ENCODE results near the gene RABEP1. TPM values are rescaled to one million over a fixed set of nuclear protein-coding genes. Genes with fewer than 3 reads are reported as not detected.

RABEP1 gene
- total RNA-seq, 1 experiment from 2014 or later = 53.0 TPM

- no peaks in the 10 kb centered on the region for H3K9me3 ChIP-seq (ENCODE audit: insufficient read depth, low read depth)
- H3K4me2 ChIP-seq = no peak overlapping the region
- no peaks in the 10 kb centered on the region for H3K79me2 ChIP-seq (ENCODE audit: low read depth)
- peaks cover 44% of the 10 kb centered on the region for H3F3A ChIP-seq (ENCODE audit: insufficient read depth, low read depth)
- DNase-seq = no peak
- peaks cover 13% of the 10 kb centered on the region for H4K20me1 ChIP-seq (ENCODE audit: insufficient read depth)
- TF ChIP-seq CTCF (conservative IDR thresholded peaks at IDR 0.05) (no peak), EZH2 (IDR thresholded peaks at IDR 0.05; ENCODE audit: low read depth) (no peak)
- H3K4me3 ChIP-seq = no peak overlapping the region
- BruUV-seq (replicated peaks) = no TSS peak
- peaks cover 44% of the 10 kb centered on the region for H3K36me3 ChIP-seq (ENCODE audit: low read depth)
- ChIA-PET POLR2A (ENCODE audit: unreplicated experiment) (interaction anchor here (0.6 kb wide), 1 partner anchor 58 kb away, joined by 8 read pairs; the partner anchor contains the start of gene C1QBP), CTCF (no interaction called here)
- intact Hi-C loops (cut with micrococcal nuclease; ENCODE audit: unreplicated experiment) = loop anchor here (5.0 kb wide), 1 partner anchor 134 kb away; no protein-coding TSS in a partner anchor
- H3K27ac ChIP-seq = peak overlapping the region; percentile 24; the same call in 1 of the 2 replicates
- H3K9me2 ChIP-seq (ENCODE audit: insufficient read depth) = no peaks in the 10 kb centered on the region
- peaks cover 4% of the 10 kb centered on the region; the same call in 1 of the 2 replicates for H3K4me1 ChIP-seq (replicated peaks; ENCODE audit: insufficient read depth)
- H2AFZ ChIP-seq = no peak overlapping the region
- no peaks in the 10 kb centered on the region for H3K27me3 ChIP-seq (ENCODE audit: insufficient read depth, low read depth)
These were observed 99.5 kb downstream of the RABEP1 start for GRCh38 chr17:5381542-5381941.

GRCh38 chr17:5391678-5392077 lies 109.6 kb downstream of the RABEP1 start:
- Histone ChIP-seq H2AFZ (no peak overlapping the region), H3K79me2 (ENCODE audit: low read depth) (no peaks in the 10 kb centered on the region), H3F3A (ENCODE audit: insufficient read depth, low read depth) (peaks cover 10% of the 10 kb centered on the region), H3K9me3 (ENCODE audit: insufficient read depth, low read depth) (no peaks in the 10 kb centered on the region), H4K20me1 (ENCODE audit: insufficient read depth) (peaks cover 13% of the 10 kb centered on the region; the same call in 1 of the 2 replicates), H3K36me3 (ENCODE audit: low read depth) (peaks cover 57% of the 10 kb centered on the region), H3K4me1 (replicated peaks; ENCODE audit: insufficient read depth) (no peaks in the 10 kb centered on the region), H3K9me2 (ENCODE audit: insufficient read depth) (no peaks in the 10 kb centered on the region), H3K27ac (no peak overlapping the region), H3K4me3 (no peak overlapping the region), H3K4me2 (no peak overlapping the region), H3K27me3 (ENCODE audit: insufficient read depth, low read depth) (no peaks in the 10 kb centered on the region)
- ChIA-PET CTCF (no interaction called here), POLR2A (ENCODE audit: unreplicated experiment) (interaction anchor here (0.5 kb wide), 1 partner anchor 107 kb away, joined by 4 read pairs; no protein-coding TSS in a partner anchor)
- TF ChIP-seq CTCF (conservative IDR thresholded peaks at IDR 0.05) (no peak), EZH2 (IDR thresholded peaks at IDR 0.05; ENCODE audit: low read depth) (no peak)
- DNase-seq = no peak
- intact Hi-C loops (cut with micrococcal nuclease; ENCODE audit: unreplicated experiment) = no loop called here
- BruUV-seq (replicated peaks) = no TSS peak

- BruUV-seq (replicated peaks) = no TSS peak
- Histone ChIP-seq H3K79me2 (ENCODE audit: low read depth) (no peaks in the 10 kb centered on the region), H3K4me3 (no peak overlapping the region), H3K27me3 (ENCODE audit: insufficient read depth, low read depth) (no peaks in the 10 kb centered on the region), H2AFZ (no peak overlapping the region), H3K4me1 (replicated peaks; ENCODE audit: insufficient read depth) (no peaks in the 10 kb centered on the region), H3K9me3 (ENCODE audit: insufficient read depth, low read depth) (no peaks in the 10 kb centered on the region), H4K20me1 (ENCODE audit: insufficient read depth) (peaks cover 9% of the 10 kb centered on the region), H3K9me2 (ENCODE audit: insufficient read depth) (no peaks in the 10 kb centered on the region), H3F3A (ENCODE audit: insufficient read depth, low read depth) (peaks cover 6% of the 10 kb centered on the region; the same call in 1 of the 2 replicates), H3K36me3 (ENCODE audit: low read depth) (peaks cover 46% of the 10 kb centered on the region), H3K4me2 (no peak overlapping the region), H3K27ac (no peak overlapping the region)
- POLR2A ChIA-PET (ENCODE audit: unreplicated experiment) = interaction anchor here (0.7 kb wide), 1 partner anchor 98 kb away, joined by 7 read pairs; no protein-coding TSS in a partner anchor
- no peak for TF ChIP-seq CTCF (conservative IDR thresholded peaks at IDR 0.05)
- TF ChIP-seq EZH2 (IDR thresholded peaks at IDR 0.05; ENCODE audit: low read depth) = no peak
- no peak for DNase-seq
- CTCF ChIA-PET = no interaction called here
- intact Hi-C loops (cut with micrococcal nuclease; ENCODE audit: unreplicated experiment) = no loop called here
These were observed 114.5 kb downstream of the RABEP1 start for GRCh38 chr17:5396612-5397011.
